RWPE2 (cell line): ENCODE data around the gene ARL5A.
A peak's percentile ranks its signal among the peaks of the same experiment; 100 is the strongest.

Experiments
- ATAC-seq: fragments of 200-7000 bp; cut with Tn5 transposase; 3 replicates; pipeline ENCODE4 v1.9.1; 2021; ENCODE audit warnings: low read depth
- DNase-seq: peaks from one replicate; pipeline ENCODE4 v3.0.0-alpha.2; 2020; ENCODE audit warnings: low spot score
- H3K27ac ChIP-seq: fragments of 450-650 bp; 2 replicates; pipeline ENCODE4 v1.5.1; 2017; ENCODE audit warnings: mild to moderate bottlenecking; ENCODE audit not compliant: poor library complexity, severe bottlenecking
- H3K27me3 ChIP-seq: fragments of 250-450 bp; sonication (Bioruptor Pico); 2 replicates; pipeline ENCODE4 v1.5.1; 2021; ENCODE audit warnings: mild to moderate bottlenecking, moderate library complexity; ENCODE audit not compliant: insufficient read depth, poor library complexity, severe bottlenecking
- H3K36me3 ChIP-seq: fragments of 250-450 bp; sonication (Bioruptor Pico); 2 replicates; pipeline ENCODE4 v1.5.1; 2020; ENCODE audit warnings: low read depth, mild to moderate bottlenecking, moderate library complexity
- H3K4me1 ChIP-seq: fragments of 250-450 bp; sonication (Bioruptor Pico); 2 replicates; pipeline ENCODE4 v1.5.1; 2021; ENCODE audit warnings: mild to moderate bottlenecking, moderate library complexity; ENCODE audit not compliant: insufficient read depth, poor library complexity, severe bottlenecking
- H3K4me3 ChIP-seq: fragments of 250-450 bp; sonication (Bioruptor Pico); 2 replicates; pipeline ENCODE4 v1.5.1; 2021; ENCODE audit warnings: mild to moderate bottlenecking, moderate library complexity; ENCODE audit not compliant: severe bottlenecking
- H3K9me3 ChIP-seq: fragments of 250-450 bp; sonication (Bioruptor Pico); 2 replicates; pipeline ENCODE4 v1.5.1; 2021; ENCODE audit warnings: mild to moderate bottlenecking, moderate library complexity; ENCODE audit not compliant: severe bottlenecking
- CTCF ChIP-seq: fragments of 450-650 bp; IDR thresholded peaks from one replicate; pipeline ENCODE4 v1.5.1; 2017; ENCODE audit warnings: mild to moderate bottlenecking, moderate library complexity; ENCODE audit not compliant: poor library complexity, severe bottlenecking

ARL5A gene

GRCh38 chr2:151780938-151781337, 47.3 kb downstream of the ARL5A start:
- Histone ChIP-seq H3K4me3 (no peak overlapping the region), H3K4me1 (no peaks in the 10 kb centered on the region), H3K9me3 (no peaks in the 10 kb centered on the region), H3K36me3 (no peaks in the 10 kb centered on the region), H3K27me3 (no peaks in the 10 kb centered on the region), H3K27ac (no peak overlapping the region)
- DNase-seq (no peak), ATAC-seq (no peak)
- TF ChIP-seq CTCF, result no peak

GRCh38 chr2:151777935-151778334, 50.3 kb downstream of the ARL5A start:
- peaks cover 8% of the 10 kb centered on the region for H3K4me1 ChIP-seq
- H3K4me3 ChIP-seq, result no peak overlapping the region
- no peaks in the 10 kb centered on the region for H3K27me3 ChIP-seq
- H3K36me3 ChIP-seq, result no peaks in the 10 kb centered on the region
- H3K9me3 ChIP-seq, result no peaks in the 10 kb centered on the region
- TF ChIP-seq CTCF, result no peak
- H3K27ac ChIP-seq, result no peak overlapping the region
- DNase-seq (no peak), ATAC-seq (no peak)

- H3K36me3 ChIP-seq, result no peaks in the 10 kb centered on the region
- H3K4me1 ChIP-seq, result peaks cover 8% of the 10 kb centered on the region
- DNase-seq, result no peak
- H3K4me3 ChIP-seq, result no peak overlapping the region
- H3K9me3 ChIP-seq, result no peaks in the 10 kb centered on the region
- H3K27me3 ChIP-seq, result no peaks in the 10 kb centered on the region
- peak; percentile 9 for TF ChIP-seq CTCF
- ATAC-seq, result no peak
- no peak overlapping the region for H3K27ac ChIP-seq
Measured at GRCh38 chr2:151777487-151777886, 50.7 kb downstream of the ARL5A start.

- no peak for DNase-seq
- no peak for TF ChIP-seq CTCF
- H3K27ac ChIP-seq, result no peak overlapping the region
- ATAC-seq, result no peak
- no peaks in the 10 kb centered on the region for H3K27me3 ChIP-seq
- no peaks in the 10 kb centered on the region for H3K9me3 ChIP-seq
- H3K36me3 ChIP-seq, result no peaks in the 10 kb centered on the region
- peaks cover 8% of the 10 kb centered on the region for H3K4me1 ChIP-seq
- H3K4me3 ChIP-seq, result no peak overlapping the region
Measured at GRCh38 chr2:151776367-151776766, 51.9 kb downstream of the ARL5A start.

- Histone ChIP-seq H3K36me3 (no peaks in the 10 kb centered on the region), H3K27me3 (no peaks in the 10 kb centered on the region), H3K4me3 (no peak overlapping the region), H3K4me1 (peaks cover 8% of the 10 kb centered on the region), H3K27ac (no peak overlapping the region), H3K9me3 (no peaks in the 10 kb centered on the region)
- no peak for DNase-seq
- no peak for ATAC-seq
- TF ChIP-seq CTCF, result no peak
Measured at GRCh38 chr2:151775057-151775740, 53.0 kb downstream of the ARL5A start.
